HEK293 (cell line): Measurements from ENCODE around the gene AKIP1.
A peak's percentile ranks its signal among the peaks of the same experiment; 100 is the strongest.

Experiments used
- CTCF ChIA-PET: fragments of 350-600 bp; formaldehyde crosslinking; extraction: SDS; loops from one replicate; lab custom pipeline; 2021; ENCODE audit warnings: antibody characterized with exemption; lab: Yijun Ruan, JAX
- POLR2A ChIA-PET: fragments of 300-600 bp; formaldehyde crosslinking; extraction: SDS; loops from one replicate; lab custom pipeline; 2020; ENCODE audit warnings: antibody characterized with exemption, inconsistent platforms; lab: Yijun Ruan, JAX
- H3K27ac ChIP-seq: fragments of 200-500 bp; sonication (Bioruptor generic); 2 replicates; pipeline ENCODE4 v1.5.1; 2014; ENCODE audit warnings: low read depth, low read length, control low read depth, inconsistent platforms; ENCODE audit errors: extremely low read depth
- H3K36me3 ChIP-seq, 2 experiments: fragments of 200-500 bp in 1 of 2; sonication (Bioruptor generic) in 1 of 2; 1 replicate in 1 of 2; 2 replicates in 1 of 2; pipeline ENCODE4 v1.5.1; 2014 to 2017; ENCODE audit warnings: inconsistent platforms in 2 of 2, low read length in 2 of 2; ENCODE audit not compliant: control insufficient read depth in 2 of 2, insufficient read depth in 1 of 2
- H3K4me1 ChIP-seq: fragments of 200-500 bp; sonication (Bioruptor generic); 2 replicates; pipeline ENCODE4 v1.5.1; 2014; ENCODE audit warnings: mild to moderate bottlenecking, low read length, inconsistent platforms; ENCODE audit not compliant: control insufficient read depth, insufficient read depth
- H3K4me3 ChIP-seq: 2 replicates; pipeline ENCODE4 v1.5.1; 2011; ENCODE audit warnings: low read depth, mild to moderate bottlenecking, control low read depth, low read length, moderate library complexity
- H3K9me3 ChIP-seq: fragments of 200-500 bp; sonication (Bioruptor generic); 2 replicates; pipeline ENCODE4 v1.5.1; 2014; ENCODE audit warnings: low read depth, low read length, inconsistent platforms; ENCODE audit not compliant: control insufficient read depth, insufficient read depth
- KLF7 ChIP-seq: fragments of 450-650 bp; formaldehyde crosslinking; IDR thresholded peaks from 2 replicates; pipeline ENCODE4 v1.5.1; 2016; ENCODE audit warnings: missing biosample characterization, missing genetic modification characterization, borderline replicate concordance
- YY1 ChIP-seq: fragments of 450-650 bp; formaldehyde crosslinking; IDR thresholded peaks from 2 replicates; pipeline ENCODE4 v1.5.1; 2018; ENCODE audit warnings: missing biosample characterization, missing genetic modification characterization
- ZBTB11 ChIP-seq: fragments of 450-650 bp; formaldehyde crosslinking; conservative IDR thresholded peaks from 2 replicates; pipeline ENCODE4 v1.5.1; 2016; ENCODE audit warnings: low read depth, missing biosample characterization, missing genetic modification characterization
- ZBTB21 ChIP-seq: fragments of 450-650 bp; formaldehyde crosslinking; IDR thresholded peaks from 2 replicates; pipeline ENCODE4 v1.5.1; 2017; ENCODE audit warnings: missing biosample characterization, missing genetic modification characterization
- ZBTB8A ChIP-seq: fragments of 450-650 bp; formaldehyde crosslinking; IDR thresholded peaks from 2 replicates; pipeline ENCODE4 v1.5.1; 2016; ENCODE audit warnings: missing biosample characterization, missing genetic modification characterization
- ZEB2 ChIP-seq: fragments of 450-650 bp; formaldehyde crosslinking; IDR thresholded peaks from 2 replicates; pipeline ENCODE4 v1.5.1; 2016; ENCODE audit warnings: missing biosample characterization, missing genetic modification characterization
- ZNF140 ChIP-seq: fragments of 450-650 bp; formaldehyde crosslinking; IDR thresholded peaks from 2 replicates; pipeline ENCODE4 v1.5.1; 2016; ENCODE audit warnings: missing biosample characterization, missing genetic modification characterization
- ZNF184 ChIP-seq: fragments of 450-650 bp; IDR thresholded peaks from 2 replicates; pipeline ENCODE4 v1.5.1; 2018; ENCODE audit warnings: missing biosample characterization, mild to moderate bottlenecking, missing genetic modification characterization
- ZNF248 ChIP-seq: fragments of 450-650 bp; formaldehyde crosslinking; IDR thresholded peaks from 2 replicates; pipeline ENCODE4 v1.5.1; 2017; ENCODE audit warnings: missing biosample characterization, missing genetic modification characterization
- ZNF366 ChIP-seq: fragments of 450-650 bp; formaldehyde crosslinking; conservative IDR thresholded peaks from 2 replicates; pipeline ENCODE4 v1.5.1; 2016; ENCODE audit warnings: missing biosample characterization, missing genetic modification characterization
- ZNF37A ChIP-seq: fragments of 450-650 bp; IDR thresholded peaks from 2 replicates; pipeline ENCODE4 v1.5.1; 2018; ENCODE audit warnings: missing biosample characterization, missing genetic modification characterization
- ZNF404 ChIP-seq: fragments of 450-650 bp; formaldehyde crosslinking; IDR thresholded peaks from 2 replicates; pipeline ENCODE4 v1.5.1; 2017; ENCODE audit warnings: missing biosample characterization, missing genetic modification characterization
- ZNF560 ChIP-seq: fragments of 450-650 bp; formaldehyde crosslinking; IDR thresholded peaks from 2 replicates; pipeline ENCODE4 v1.5.1; 2017; ENCODE audit warnings: missing biosample characterization, missing genetic modification characterization, borderline replicate concordance
- ZNF670 ChIP-seq: fragments of 450-650 bp; formaldehyde crosslinking; IDR thresholded peaks from 2 replicates; pipeline ENCODE4 v1.5.1; 2016; ENCODE audit warnings: missing biosample characterization, missing genetic modification characterization, low read depth
- ZNF692 ChIP-seq: fragments of 450-650 bp; formaldehyde crosslinking; IDR thresholded peaks from 2 replicates; pipeline ENCODE4 v1.5.1; 2016; ENCODE audit warnings: missing biosample characterization, missing genetic modification characterization
- ZNF747 ChIP-seq: fragments of 450-650 bp; formaldehyde crosslinking; IDR thresholded peaks from 2 replicates; pipeline ENCODE4 v1.5.1; 2016; ENCODE audit warnings: missing biosample characterization, missing genetic modification characterization

Gene AKIP1

GRCh38 chr11:8925711-8926110 lies 14.7 kb downstream of the AKIP1 start:
- peaks cover 0 to 63% of the 10 kb centered on the region in 2 experiments; a peak in 1 of 3 replicates for H3K36me3 ChIP-seq
- no peaks in the 10 kb centered on the region for H3K9me3 ChIP-seq
- H3K4me1 ChIP-seq, result no peaks in the 10 kb centered on the region
- ChIA-PET CTCF (interaction anchor here (1.2 to 1.4 kb wide), 2 partner anchors 10 to 34 kb away, joined by 4 to 7 read pairs; no protein-coding TSS in a partner anchor), POLR2A (interaction anchor here (1.4 kb wide), 1 partner anchor 8 kb away, joined by 3 read pairs; no protein-coding TSS in a partner anchor)
- H3K4me3 ChIP-seq, result no peak overlapping the region
- TF ChIP-seq ZBTB8A (tag by site-specific recombination), result no peak
- TF ChIP-seq, all 188 proteins: peak for 0
- H3K27ac ChIP-seq, result no peak overlapping the region

- H3K4me3 ChIP-seq, result no peak overlapping the region
- TF ChIP-seq ZNF747 (tag by site-specific recombination) (no peak), ZNF366 (tag by site-specific recombination) (no peak), ZNF692 (no peak), ZNF670 (tag by site-specific recombination) (no peak), YY1 (tag by site-specific recombination) (no peak), ZNF140 (tag by site-specific recombination) (no peak), ZNF248 (tag by site-specific recombination) (no peak), ZNF37A (tag by site-specific recombination) (no peak), ZBTB21 (tag by site-specific recombination) (no peak), ZNF404 (no peak), ZNF184 (tag by site-specific recombination) (no peak), KLF7 (tag by site-specific recombination) (no peak), ZNF560 (tag by site-specific recombination) (no peak)
- peaks cover 0 to 57% of the 10 kb centered on the region in 2 experiments; a peak in 1 of 3 replicates for H3K36me3 ChIP-seq
- CTCF ChIA-PET, result interaction anchor here (1.2 to 1.4 kb wide), 2 partner anchors 11 to 33 kb away, joined by 4 to 7 read pairs; no protein-coding TSS in a partner anchor
- no peaks in the 10 kb centered on the region for H3K9me3 ChIP-seq
- H3K4me1 ChIP-seq, result no peaks in the 10 kb centered on the region
- H3K27ac ChIP-seq, result no peak overlapping the region
- POLR2A ChIA-PET, result interaction anchor here (1.4 kb wide), 1 partner anchor 9 kb away, joined by 3 read pairs; no protein-coding TSS in a partner anchor
These were observed 15.2 kb downstream of the AKIP1 start for GRCh38 chr11:8926236-8926635.

GRCh38 chr11:8927233-8927632 lies 16.2 kb downstream of the AKIP1 start:
- no peak overlapping the region for H3K4me3 ChIP-seq
- ChIA-PET CTCF (no interaction called here), POLR2A (no interaction called here)
- no peaks in the 10 kb centered on the region for H3K9me3 ChIP-seq
- TF ChIP-seq ZEB2 (tag by site-specific recombination) (no peak), ZBTB11 (tag by site-specific recombination) (0 out of 2 replicates have a peak, but pooled peaks have one; percentile 32)
- H3K36me3 ChIP-seq, result peaks cover 0 to 47% of the 10 kb centered on the region in 2 experiments; a peak in 1 of 3 replicates
- H3K4me1 ChIP-seq, result no peaks in the 10 kb centered on the region
- H3K27ac ChIP-seq, result no peak overlapping the region
